Heart left ventricle (tissue), 16 donors: ENCODE data around the gene FOXP4. TPM values are rescaled to one million over a fixed set of nuclear protein-coding genes. Genes with fewer than 3 reads are reported as not detected.

Experiments used
- ATAC-seq, 4 donors: fragments of 200-7000 bp; cut with Tn5 transposase; one replicate each; pipeline ENCODE4 v1.9.1; 2020 to 2022; ENCODE audit warnings: moderate library complexity in 4 of 4, mild to moderate bottlenecking in 3 of 4, moderate number of reproducible peaks in 1 of 4
- DNase-seq, 5 donors: peaks; one replicate each; pipeline ENCODE4 v3.0.0-alpha.2; 2020
- H3K27ac ChIP-seq, 12 donors: fragments of 200-600 bp; sonication (generic) in 4 of 12; one replicate each; pipeline versions ENCODE4 v1.5.0 to v1.8.0; 2016 to 2022; ENCODE audit warnings: mild to moderate bottlenecking in 2 of 12
- H3K27me3 ChIP-seq, 9 donors: fragments of 200-600 bp; sonication (generic) in 2 of 9; one replicate each; pipeline versions ENCODE4 v1.5.1 to v1.8.0; 2016 to 2022; ENCODE audit warnings: mild to moderate bottlenecking in 3 of 9
- H3K36me3 ChIP-seq, 9 donors: fragments of 200-600 bp; sonication (generic) in 2 of 9; one replicate each; pipeline versions ENCODE4 v1.5.0 to v1.8.0; 2018 to 2022; ENCODE audit warnings: mild to moderate bottlenecking in 2 of 9
- H3K4me1 ChIP-seq, 12 donors: fragments of 200-600 bp; sonication (generic) in 4 of 12; one replicate each; pipeline versions ENCODE4 v1.5.0 to v1.8.0; 2016 to 2022; ENCODE audit warnings: mild to moderate bottlenecking in 3 of 12
- H3K4me3 ChIP-seq, 12 donors: fragments of 200-600 bp; sonication (generic) in 4 of 12; one replicate each; pipeline versions ENCODE4 v1.5.0 to v1.8.0; 2017 to 2022; ENCODE audit warnings: mild to moderate bottlenecking in 9 of 12, moderate library complexity in 4 of 12
- H3K9me3 ChIP-seq, 12 donors: fragments of 200-600 bp; sonication (generic) in 4 of 12; one replicate each; pipeline versions ENCODE4 v1.5.0 to v1.8.0; 2016 to 2022; ENCODE audit warnings: mild to moderate bottlenecking in 1 of 12
- CTCF ChIP-seq, 12 donors: fragments of 200-600 bp; sonication (generic) in 4 of 12; IDR thresholded peaks; one replicate each; pipeline versions ENCODE4 v1.5.0 to v1.8.0; 2018 to 2022; ENCODE audit warnings: antibody characterized with exemption in 12 of 12, mild to moderate bottlenecking in 5 of 12
- POLR2A ChIP-seq, 2 donors: fragments of 450-650 bp; IDR thresholded peaks; one replicate each; pipeline ENCODE4 v1.6.1; 2017; ENCODE audit warnings: antibody characterized with exemption in 2 of 2, mild to moderate bottlenecking in 2 of 2, moderate library complexity in 2 of 2
- WGBS, 4 donors: extraction: QIAGEN DNeasy Blood & Tissue Kit in 2 of 4; methylation state at CpG; one replicate each; pipeline versions ENCODE4 v1.1.5 to v1.1.7; 2013 to 2018; 5-methylcytosine and 5-hydroxymethylcytosine counted together
- intact Hi-C, 10 donors: fragments of 100-400 bp; cut with DNase I; formaldehyde crosslinking; loops; one replicate each; pipeline versions ENCODE4 v1.11.1 to v1.14.2; 2022
- polyA plus RNA-seq, 2 donors: library from polyadenylated mRNA; stranded (reverse); fragments of 200-250 nt; gene quantifications; one replicate each; pipeline ENCODE4 v1.2.3, GENCODE V29; 2013
- total RNA-seq, 9 donors: library from RNA; depleted of rRNA in 2 of 9; stranded (reverse); fragments of >200 nt in 2 of 9; fragmentation: NEBNext Ultra II Directional in 3 of 9; extraction: Animal tissue kit (Norgen Biotek cat#: 25700) in 3 of 9; gene quantifications; one replicate each; pipeline versions ENCODE4 v1.1.0 to v1.2.4, GENCODE V29; 2016 to 2023
- donor health status: ischemic (EF 13 %, LVEDD 7.1; RV severe dilation, severe dysfunction).
- donor health status: healthy with polysubstance abuse.
- donor health status: DM: no; HTN: yes; CAD: no.
- donor health status: DM: no; HTN: no; CAD: no.
- donor health status: ischemic (EF 25% LVEDD 6.9; RV normal size, moderate dysfunction).
- donor health status: ischemic (EF 25% LVEDD 5.7; RV mildly dilated, moderate dysfunction).
- donor health status: healthy.
- donor health status: DM: yes; HTN: yes; CAD: no.
- donor health status: ischemic (EF 35%, LVEDD 5.7; RV mildly dilated, moderate dysfunction).
- donor health status: nonischemic (EF 11% LVEDD 7.7; RV severe dilation, severe dysfunction).
- donor health status: DM: yes; HTN: yes; CAD: no.
- donor health status: PGD.
- donor health status: ischemic (EF 29% LVEDD 5.4; RV normal size, mild dysfunction).
- donor health status: nonischemic (EF 23%, LVEDD 6.1; RV moderate dilation, normal function).

The FOXP4 gene
- total and polyA plus RNA-seq, 11 donors, result 10.9 to 22.5 (median 16.0) TPM

GRCh38 chr6:41518118-41518517 is 28.1 kb upstream of the FOXP4 start:
- Histone ChIP-seq H3K36me3 (no peaks in the 10 kb centered on the region), H3K27me3 (peaks cover 0 to 14% (median 1%) of the 10 kb centered on the region in 9 donors), H3K4me1 (no peaks in the 10 kb centered on the region), H3K27ac (no peak overlapping the region), H3K9me3 (no peaks in the 10 kb centered on the region), H3K4me3 (no peak overlapping the region)
- 71 to 89% (median 74%) methylated on average over 7 of the region's 7 CpGs for WGBS, 4 donors
- intact Hi-C loops, result no loop called here
- no peak for TF ChIP-seq POLR2A (IDR thresholded peaks at IDR 0.05)
- no peak for TF ChIP-seq CTCF (IDR thresholded peaks at IDR 0.05)
- ATAC-seq, result no peak
- DNase-seq, result no peak

- no peaks in the 10 kb centered on the region for H3K36me3 ChIP-seq
- no peak overlapping the region for H3K4me3 ChIP-seq
- DNase-seq, result no peak
- intact Hi-C loops, result no loop called here
- ATAC-seq, result no peak
- 51 to 64% (median 54%) methylated on average over 3 of the region's 3 CpGs for whole genome bisulfite sequencing, 4 donors
- H3K27me3 ChIP-seq, result peaks cover 0 to 23% (median 6%) of the 10 kb centered on the region in 9 donors
- no peaks in the 10 kb centered on the region for H3K4me1 ChIP-seq
- H3K9me3 ChIP-seq, result no peaks in the 10 kb centered on the region
- TF ChIP-seq POLR2A (IDR thresholded peaks at IDR 0.05) (no peak), CTCF (IDR thresholded peaks at IDR 0.05) (no peak)
- no peak overlapping the region for H3K27ac ChIP-seq
Observed at GRCh38 chr6:41519305-41519744, 26.9 kb upstream of the FOXP4 start.

- Histone ChIP-seq H3K4me1 (no peaks in the 10 kb centered on the region), H3K27me3 (peaks cover 0 to 27% (median 6%) of the 10 kb centered on the region in 9 donors), H3K4me3 (no peak overlapping the region), H3K36me3 (no peaks in the 10 kb centered on the region), H3K27ac (no peak overlapping the region), H3K9me3 (no peaks in the 10 kb centered on the region)
- intact Hi-C loops, result no loop called here
- WGBS, 4 donors, result 72 to 86% (median 78%) methylated on average over 8 of the region's 8 CpGs
- no peak for ATAC-seq
- no peak for DNase-seq
- TF ChIP-seq POLR2A (IDR thresholded peaks at IDR 0.05) (no peak), CTCF (IDR thresholded peaks at IDR 0.05) (no peak)
Observed at GRCh38 chr6:41519745-41520699, 26.2 kb upstream of the FOXP4 start.

- H3K4me1 ChIP-seq, result peaks cover 0 to 6% (median 0%) of the 10 kb centered on the region in 12 donors
- ATAC-seq (no peak), DNase-seq (no peak)
- H3K4me3 ChIP-seq, result no peak overlapping the region
- intact Hi-C loops, result no loop called here
- H3K36me3 ChIP-seq, result no peaks in the 10 kb centered on the region
- peaks cover 3 to 34% (median 6%) of the 10 kb centered on the region in 9 donors for H3K27me3 ChIP-seq
- 66 to 75% (median 72%) methylated on average over 14 to 15 of the region's 15 CpGs for WGBS, 4 donors
- no peak overlapping the region for H3K27ac ChIP-seq
- no peak for TF ChIP-seq POLR2A (IDR thresholded peaks at IDR 0.05)
- TF ChIP-seq CTCF (IDR thresholded peaks at IDR 0.05), result no peak
- H3K9me3 ChIP-seq, result no peaks in the 10 kb centered on the region
Observed at GRCh38 chr6:41522780-41523548, 23.2 kb upstream of the FOXP4 start.
